Activated CD8-positive, alpha-beta memory T cell treated with anti-CD3 and anti-CD28 coated beads, Interleukin-2, amount 50 U/mL, for 1 hour (primary cell): ENCODE results near the gene STARD3.
"Not testable (repeated sequence)": the region's sequence is repeated elsewhere in the genome, so short reads cannot be mapped to it uniquely, and the experiment has no call there.

Experiments
- DNase-seq: peaks from one replicate; pipeline ENCODE4 v3.0.0-alpha.2; 2020; ENCODE audit errors: extremely low read depth

Gene STARD3

GRCh38 chr17:39695089-39695474, 58.1 kb downstream of the STARD3 start:
- DNase-seq, result no peak

GRCh38 chr17:39696731-39697130, 59.8 kb downstream of the STARD3 start:
- no peak for DNase-seq

- no peak for DNase-seq
These were observed 61.0 kb downstream of the STARD3 start for GRCh38 chr17:39697961-39698360.

GRCh38 chr17:39699157-39699817, 62.3 kb downstream of the STARD3 start:
- not testable (repeated sequence) for DNase-seq

- no peak for DNase-seq
These were observed 62.8 kb downstream of the STARD3 start, which contains the start of gene ERBB2 for GRCh38 chr17:39699818-39700147. Gene ERBB2 (plus strand): TSS chr17:39700064. CDS start chr17:39700239, 175 bp downstream.

GRCh38 chr17:39700148-39700987, 63.4 kb downstream of the STARD3 start:
- DNase-seq, result no peak

- DNase-seq, result no peak
These were observed 64.3 kb downstream of the STARD3 start for GRCh38 chr17:39701012-39701783.

- no peak for DNase-seq
These were observed 65.0 kb downstream of the STARD3 start for GRCh38 chr17:39701784-39702422.

GRCh38 chr17:39702901-39703893, 66.3 kb downstream of the STARD3 start:
- DNase-seq, result no peak

- no peak for DNase-seq
These were observed 67.0 kb downstream of the STARD3 start for GRCh38 chr17:39703913-39704312.

- DNase-seq, result no peak
These were observed 68.0 kb downstream of the STARD3 start for GRCh38 chr17:39704821-39705551.

GRCh38 chr17:39705786-39706348, 68.9 kb downstream of the STARD3 start:
- DNase-seq, result no peak

- DNase-seq, result no peak
These were observed 69.4 kb downstream of the STARD3 start for GRCh38 chr17:39706383-39706782.

GRCh38 chr17:39706921-39707337, 70.0 kb downstream of the STARD3 start:
- DNase-seq, result no peak

GRCh38 chr17:39709319-39709997, 72.5 kb downstream of the STARD3 start:
- DNase-seq, result no peak

- DNase-seq, result no peak
These were observed 73.3 kb downstream of the STARD3 start for GRCh38 chr17:39709998-39710964.

- not testable (repeated sequence) for DNase-seq
These were observed 74.1 kb downstream of the STARD3 start for GRCh38 chr17:39711071-39711470.

GRCh38 chr17:39711851-39712250, 74.9 kb downstream of the STARD3 start:
- DNase-seq, result no peak
